Testis (tissue), 3 donors: ENCODE data around the gene OCA2. TPM values are rescaled to one million over a fixed set of nuclear protein-coding genes. Genes with fewer than 3 reads are reported as not detected.

Source experiments
- DNase-seq: peaks from one replicate; pipeline ENCODE4 v3.0.0-alpha.2; 2019
- H3K27ac ChIP-seq, 2 donors: fragments of 200-600 bp; sonication (generic); one replicate each; pipeline ENCODE4 v1.5.1; 2019
- H3K27me3 ChIP-seq: fragments of 200-600 bp; sonication (generic); one replicate; pipeline ENCODE4 v1.5.1; 2019
- H3K36me3 ChIP-seq: fragments of 200-600 bp; sonication (generic); one replicate; pipeline ENCODE4 v1.5.1; 2017; ENCODE audit warnings: low read depth; ENCODE audit errors: missing control alignments
- H3K4me1 ChIP-seq: fragments of 200-600 bp; sonication (generic); one replicate; pipeline ENCODE4 v1.5.1; 2019
- H3K4me3 ChIP-seq, 2 donors: fragments of 200-600 bp; sonication (generic); one replicate each; pipeline ENCODE4 v1.5.1; 2017 to 2019
- H3K9me3 ChIP-seq: fragments of 200-600 bp; sonication (generic); one replicate; pipeline ENCODE4 v1.5.1; 2017
- POLR2A ChIP-seq: fragments of 450-650 bp; IDR thresholded peaks from one replicate; pipeline ENCODE4 v1.6.1; 2017; ENCODE audit warnings: antibody characterized with exemption, mild to moderate bottlenecking, moderate library complexity
- WGBS, 2 donors: methylation state at CpG; one replicate each; pipeline ENCODE4 v1.1.5; 2018; 5-methylcytosine and 5-hydroxymethylcytosine counted together
- intact Hi-C: fragments of 100-400 bp; cut with DNase I; formaldehyde crosslinking; loops from one replicate; pipeline ENCODE4 v1.15.1; 2023; ENCODE audit warnings: low total_unique reads
- polyA plus RNA-seq: library from polyadenylated mRNA; stranded (reverse); fragments of 350-450 nt; fragmentation: Illumina TruSeq; extraction: RNeasy Lipid Tissue Mini Kit (QIAGEN cat#74804); gene quantifications from one replicate; pipeline ENCODE4 v1.2.3, GENCODE V29; 2014; ENCODE audit warnings: low read depth, low replicate concordance; ENCODE audit not compliant: insufficient read depth
- total RNA-seq, 2 donors: library from RNA; depleted of rRNA; stranded (reverse); fragments of >200 nt; gene quantifications; one replicate each; pipeline ENCODE4 v1.2.3, GENCODE V29; 2016
- TF ChIP-seq, protein P1 (sequence below), 3 experiments: fragments of 450-650 bp in 2 of 3; fragments of 200-600 bp in 1 of 3; sonication (generic) in 1 of 3; IDR thresholded peaks; one replicate each; pipeline ENCODE4 v1.5.1; 2016 to 2019; ENCODE audit warnings: antibody characterized with exemption in 3 of 3, mild to moderate bottlenecking in 2 of 3, moderate library complexity in 1 of 3

OCA2 gene
- total and polyA plus RNA-seq, 3 donors from 2014 or later: 2.6 to 7.2 (median 4.5) TPM

GRCh38 chr15:27792756-27793264, 306.3 kb downstream of the OCA2 start:
- Histone ChIP-seq H3K36me3 (no peaks in the 10 kb centered on the region), H3K9me3 (no peaks in the 10 kb centered on the region), H3K4me3 (no peak overlapping the region), H3K4me1 (no peaks in the 10 kb centered on the region), H3K27me3 (no peaks in the 10 kb centered on the region), H3K27ac (no peak overlapping the region)
- no peak for DNase-seq
- 83 to 93% methylated on average over 4 to 10 of the region's 10 CpGs for WGBS, 2 donors
- no peak for TF ChIP-seq POLR2A
- TF ChIP-seq, protein P1, sequence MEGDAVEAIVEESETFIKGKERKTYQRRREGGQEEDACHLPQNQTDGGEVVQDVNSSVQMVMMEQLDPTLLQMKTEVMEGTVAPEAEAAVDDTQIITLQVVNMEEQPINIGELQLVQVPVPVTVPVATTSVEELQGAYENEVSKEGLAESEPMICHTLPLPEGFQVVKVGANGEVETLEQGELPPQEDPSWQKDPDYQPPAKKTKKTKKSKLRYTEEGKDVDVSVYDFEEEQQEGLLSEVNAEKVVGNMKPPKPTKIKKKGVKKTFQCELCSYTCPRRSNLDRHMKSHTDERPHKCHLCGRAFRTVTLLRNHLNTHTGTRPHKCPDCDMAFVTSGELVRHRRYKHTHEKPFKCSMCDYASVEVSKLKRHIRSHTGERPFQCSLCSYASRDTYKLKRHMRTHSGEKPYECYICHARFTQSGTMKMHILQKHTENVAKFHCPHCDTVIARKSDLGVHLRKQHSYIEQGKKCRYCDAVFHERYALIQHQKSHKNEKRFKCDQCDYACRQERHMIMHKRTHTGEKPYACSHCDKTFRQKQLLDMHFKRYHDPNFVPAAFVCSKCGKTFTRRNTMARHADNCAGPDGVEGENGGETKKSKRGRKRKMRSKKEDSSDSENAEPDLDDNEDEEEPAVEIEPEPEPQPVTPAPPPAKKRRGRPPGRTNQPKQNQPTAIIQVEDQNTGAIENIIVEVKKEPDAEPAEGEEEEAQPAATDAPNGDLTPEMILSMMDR (IDR thresholded peaks at IDR 0.05): no peak
- intact Hi-C loops: no loop called here

- 77 to 78% methylated on average over 1 of the region's 1 CpG for WGBS, 2 donors
- intact Hi-C loops: no loop called here
- no peaks in the 10 kb centered on the region for H3K9me3 ChIP-seq
These were observed 308.8 kb downstream of the OCA2 start for GRCh38 chr15:27790270-27790669.

GRCh38 chr15:27787931-27788330, 311.2 kb downstream of the OCA2 start:
- no peaks in the 10 kb centered on the region for H3K9me3 ChIP-seq
- intact Hi-C loops: no loop called here
- TF ChIP-seq, protein P1 (IDR thresholded peaks at IDR 0.05): no peak
- TF ChIP-seq POLR2A: no peak
- no peak overlapping the region for H3K4me3 ChIP-seq
- H3K27me3 ChIP-seq: no peaks in the 10 kb centered on the region
- H3K27ac ChIP-seq: no peak overlapping the region
- no peaks in the 10 kb centered on the region for H3K4me1 ChIP-seq
- no peak for DNase-seq
- 85 to 89% methylated on average over 1 of the region's 1 CpG for WGBS, 2 donors
- H3K36me3 ChIP-seq: no peaks in the 10 kb centered on the region

More at GRCh38 chr15:27790270-27790669, 308.8 kb downstream of the OCA2 start:
- H3K36me3 ChIP-seq: no peaks in the 10 kb centered on the region
- H3K27me3 ChIP-seq: no peaks in the 10 kb centered on the region
- H3K4me1 ChIP-seq: no peaks in the 10 kb centered on the region
- no peak overlapping the region for H3K27ac ChIP-seq
- no peak overlapping the region for H3K4me3 ChIP-seq
- TF ChIP-seq POLR2A: no peak
- DNase-seq: no peak

DNA sequence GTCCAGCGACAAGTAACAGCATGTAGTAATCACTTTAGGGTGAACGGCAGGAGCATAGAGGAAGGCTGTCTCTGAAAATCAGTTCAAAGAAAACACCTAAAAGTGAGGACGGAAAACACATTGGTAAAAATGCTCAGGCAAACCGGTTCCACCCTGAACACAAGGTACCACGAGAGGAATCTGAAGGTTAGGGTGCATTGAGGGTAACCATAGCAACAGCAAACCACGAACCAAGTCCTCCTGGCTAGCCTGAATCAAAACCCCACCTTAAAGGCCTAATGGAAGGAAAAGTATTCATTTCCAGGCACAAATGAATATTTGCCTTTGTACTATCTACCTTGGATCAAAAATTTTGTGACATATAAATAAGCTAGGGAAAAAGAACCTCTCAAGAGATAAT, 315.0 kb downstream of the OCA2 start:
- Histone ChIP-seq H3K9me3 (no peaks in the 10 kb centered on the region), H3K36me3 (no peaks in the 10 kb centered on the region), H3K4me1 (no peaks in the 10 kb centered on the region), H3K4me3 (no peak overlapping the region), H3K27me3 (no peaks in the 10 kb centered on the region), H3K27ac (no peak overlapping the region)
- no peak for DNase-seq
- WGBS, 2 donors: 87 to 89% methylated on average over 6 of the region's 6 CpGs
- intact Hi-C loops: no loop called here
- TF ChIP-seq, protein P1 (IDR thresholded peaks at IDR 0.05): no peak
- no peak for TF ChIP-seq POLR2A

- Histone ChIP-seq H3K27me3 (no peaks in the 10 kb centered on the region), H3K4me1 (no peaks in the 10 kb centered on the region), H3K27ac (no peak overlapping the region), H3K9me3 (no peaks in the 10 kb centered on the region), H3K36me3 (no peaks in the 10 kb centered on the region), H3K4me3 (no peak overlapping the region)
- intact Hi-C loops: no loop called here
- DNase-seq: no peak
- 71 to 83% methylated on average over 1 to 3 of the region's 3 CpGs for WGBS, 2 donors
- TF ChIP-seq, protein P1 (IDR thresholded peaks at IDR 0.05): no peak
- no peak for TF ChIP-seq POLR2A
These were observed 315.4 kb downstream of the OCA2 start for GRCh38 chr15:27783678-27784077.
